H9 (cell line): ENCODE measurements around the gene ACER3. TPM values are rescaled to one million over a fixed set of nuclear protein-coding genes. Genes with fewer than 3 reads are reported as not detected.

ENCODE experiments used
- DNase-seq: peaks from one replicate; pipeline ENCODE4 v3.0.0-alpha.2; 2017
- H2AFZ ChIP-seq: one replicate; pipeline ENCODE4 v1.6.1; 2013; ENCODE audit warnings: mild to moderate bottlenecking, low read length, control low read depth, moderate library complexity
- H2AK5ac ChIP-seq: 2 replicates; pipeline ENCODE4 v1.6.1; 2013; ENCODE audit warnings: low read length, control low read depth, mixed read lengths; ENCODE audit not compliant: insufficient read length
- H2BK120ac ChIP-seq: one replicate; pipeline ENCODE4 v1.6.1; 2013; ENCODE audit warnings: low read depth, mild to moderate bottlenecking, low read length, control low read depth, inconsistent platforms; ENCODE audit not compliant: poor library complexity, severe bottlenecking
- H2BK12ac ChIP-seq: 2 replicates; pipeline ENCODE4 v1.6.1; 2013; ENCODE audit warnings: low read length, control low read depth, mixed read lengths, low read depth; ENCODE audit not compliant: insufficient read length
- H2BK15ac ChIP-seq: 2 replicates; pipeline ENCODE4 v1.6.1; 2013; ENCODE audit warnings: low read depth, low read length, control low read depth
- H2BK20ac ChIP-seq: one replicate; pipeline ENCODE4 v1.6.1; 2013; ENCODE audit warnings: low read depth, mild to moderate bottlenecking, low read length, control low read depth, inconsistent platforms; ENCODE audit not compliant: poor library complexity, severe bottlenecking
- H2BK5ac ChIP-seq: 2 replicates; pipeline ENCODE4 v1.6.1; 2013; ENCODE audit warnings: low read length, control low read depth, mixed read lengths; ENCODE audit not compliant: insufficient read length
- H3K14ac ChIP-seq: 2 replicates; pipeline ENCODE4 v1.6.1; 2013; ENCODE audit warnings: low read length, control low read depth; ENCODE audit not compliant: insufficient read depth
- H3K18ac ChIP-seq: 2 replicates; pipeline ENCODE4 v1.6.1; 2013; ENCODE audit warnings: low read depth, mild to moderate bottlenecking, mixed read lengths, low read length, control low read depth; ENCODE audit not compliant: insufficient read length
- H3K23ac ChIP-seq: 2 replicates; pipeline ENCODE4 v1.6.1; 2013; ENCODE audit warnings: low read length, control low read depth, mixed read lengths, low read depth; ENCODE audit not compliant: insufficient read length
- H3K23me2 ChIP-seq: 2 replicates; pipeline ENCODE4 v1.6.1; 2013; ENCODE audit warnings: low read depth, mild to moderate bottlenecking, mixed read lengths, low read length, control low read depth; ENCODE audit not compliant: insufficient read length, poor library complexity, severe bottlenecking
- H3K27ac ChIP-seq: 2 replicates; pipeline ENCODE4 v1.5.1; 2013; ENCODE audit warnings: low read length, control low read depth, mixed read lengths, low read depth; ENCODE audit not compliant: insufficient read length
- H3K27me3 ChIP-seq: 2 replicates; pipeline ENCODE4 v1.6.1; 2013; ENCODE audit warnings: low read length, control low read depth, inconsistent platforms; ENCODE audit not compliant: insufficient read depth
- H3K4ac ChIP-seq: 2 replicates; pipeline ENCODE4 v1.6.1; 2013; ENCODE audit warnings: low read depth, mild to moderate bottlenecking, control low read depth, inconsistent platforms, low read length, moderate library complexity
- H3K4me1 ChIP-seq: 2 replicates; pipeline ENCODE4 v1.6.1; 2013; ENCODE audit warnings: low read length, control low read depth, inconsistent platforms; ENCODE audit not compliant: insufficient read depth
- H3K4me2 ChIP-seq: 2 replicates; pipeline ENCODE4 v1.6.1; 2013; ENCODE audit warnings: low read length, control low read depth, mixed read lengths; ENCODE audit not compliant: insufficient read length, insufficient read depth
- H3K56ac ChIP-seq: 2 replicates; pipeline ENCODE4 v1.6.1; 2013; ENCODE audit warnings: low read depth, mild to moderate bottlenecking, mixed read lengths, low read length, control low read depth; ENCODE audit not compliant: insufficient read length
- H3K79me1 ChIP-seq: 2 replicates; pipeline ENCODE4 v1.6.1; 2013; ENCODE audit warnings: low read depth, mild to moderate bottlenecking, moderate library complexity, low read length, control low read depth, inconsistent platforms; ENCODE audit not compliant: insufficient read depth, poor library complexity, severe bottlenecking
- H3K79me2 ChIP-seq: 2 replicates; pipeline ENCODE4 v1.6.1; 2013; ENCODE audit warnings: low read length, control low read depth, inconsistent platforms; ENCODE audit not compliant: insufficient read depth
- H3K9ac ChIP-seq: 2 replicates; pipeline ENCODE4 v1.6.1; 2013; ENCODE audit warnings: low read length, control low read depth, mixed read lengths; ENCODE audit not compliant: insufficient read length; ENCODE audit errors: extremely low read depth
- H3K9me3 ChIP-seq: one replicate; pipeline ENCODE4 v1.6.1; 2013; ENCODE audit warnings: low read depth, low read length, inconsistent platforms; ENCODE audit not compliant: control insufficient read depth
- H3T11ph ChIP-seq: one replicate; pipeline ENCODE4 v1.6.1; 2013; ENCODE audit warnings: mild to moderate bottlenecking, low read length, control low read depth, inconsistent platforms
- H4K20me1 ChIP-seq: one replicate; pipeline ENCODE4 v1.6.1; 2013; ENCODE audit not compliant: control insufficient read depth, insufficient read length, insufficient read depth
- H4K5ac ChIP-seq: 2 replicates; pipeline ENCODE4 v1.6.1; 2013; ENCODE audit warnings: low read depth, mild to moderate bottlenecking, mixed read lengths, low read length, control low read depth; ENCODE audit not compliant: insufficient read length
- H4K8ac ChIP-seq: replicated peaks from 2 replicates; pipeline ENCODE4 v1.6.1; 2013; ENCODE audit warnings: low read length, control low read depth, mixed read lengths, low read depth; ENCODE audit not compliant: insufficient read length
- H4K91ac ChIP-seq: 2 replicates; pipeline ENCODE4 v1.6.1; 2013; ENCODE audit warnings: low read depth, mild to moderate bottlenecking, moderate library complexity, mixed read lengths, low read length, control low read depth; ENCODE audit not compliant: insufficient read length
- H3K27ac Mint-ChIP-seq, 3 experiments: 2 replicates in 2 of 3; 3 replicates in 1 of 3; pipeline ENCODE4 v1.8.0; 2020 to 2021; ENCODE audit warnings: mixed read lengths in 3 of 3, mild to moderate bottlenecking in 1 of 3, moderate library complexity in 1 of 3
- H3K27me3 Mint-ChIP-seq: 2 replicates; pipeline ENCODE4 v1.8.0; 2021; ENCODE audit warnings: low read depth, mild to moderate bottlenecking, moderate library complexity, mixed read lengths
- H3K36me3 Mint-ChIP-seq, 3 experiments: 2 replicates in 2 of 3; 3 replicates in 1 of 3; pipeline ENCODE4 v1.8.0; 2020 to 2021; ENCODE audit warnings: low read depth in 3 of 3, mixed read lengths in 3 of 3; ENCODE audit not compliant: insufficient read depth in 1 of 3
- H3K4me1 Mint-ChIP-seq, 2 experiments: 2 replicates each; pipeline ENCODE4 v1.8.0; 2020; ENCODE audit warnings: mixed read lengths in 2 of 2
- H3K4me3 Mint-ChIP-seq, 2 experiments: 2 replicates in 1 of 2; 3 replicates in 1 of 2; pipeline ENCODE4 v1.8.0; 2020 to 2021; ENCODE audit warnings: mild to moderate bottlenecking in 2 of 2, mixed read lengths in 2 of 2, moderate library complexity in 1 of 2
- H3K9me3 Mint-ChIP-seq, 2 experiments: 2 replicates in 1 of 2; 3 replicates in 1 of 2; pipeline ENCODE4 v1.8.0; 2020; ENCODE audit warnings: mild to moderate bottlenecking in 2 of 2, mixed read lengths in 2 of 2, moderate library complexity in 1 of 2
- CTCF ChIP-seq: fragments of 200-600 bp; sonication (generic); conservative IDR thresholded peaks from 3 replicates; pipeline ENCODE4 v1.8.0; 2021; ENCODE audit warnings: antibody characterized with exemption, mild to moderate bottlenecking
- WGBS: extraction: QIAGEN DNeasy Blood & Tissue Kit; methylation state at CpG from one replicate; pipeline ENCODE4 v1.1.7; 2013; ENCODE audit warnings: missing lambda C conversion rate, low lambda C conversion rate, mixed read lengths; ENCODE audit not compliant: insufficient read length; ENCODE audit errors: extremely low coverage; 5-methylcytosine and 5-hydroxymethylcytosine counted together
- total RNA-seq: library from RNA; stranded (reverse); gene quantifications from 2 replicates; pipeline ENCODE4 v1.2.1, GENCODE V29; 2021

The ACER3 gene
- total RNA-seq, 1 experiment from 2014 or later, result 14.7 TPM

GRCh38 chr11:77037057-77037456 lies 176.3 kb downstream of the ACER3 start:
- Histone ChIP-seq H2BK12ac (no peak overlapping the region), H3K18ac (no peak overlapping the region), H3K4me2 (no peak overlapping the region), H3K23ac (no peak overlapping the region), H3K56ac (no peak overlapping the region), H3K9me3 (no peaks in the 10 kb centered on the region), H3K4me1 (no peaks in the 10 kb centered on the region), H3T11ph (no peak overlapping the region), H4K5ac (no peak overlapping the region), H3K14ac (no peak overlapping the region), H3K27ac (no peak overlapping the region), H3K4ac (no peak overlapping the region), H3K9ac (no peak overlapping the region), H2BK15ac (no peak overlapping the region), H2AFZ (no peak overlapping the region), H2BK20ac (no peak overlapping the region), H4K91ac (no peak overlapping the region), H3K79me1 (no peaks in the 10 kb centered on the region), H3K23me2 (no peaks in the 10 kb centered on the region), H2BK120ac (no peak overlapping the region), H4K20me1 (no peaks in the 10 kb centered on the region), H2BK5ac (no peak overlapping the region), H3K27me3 (peaks cover 12% of the 10 kb centered on the region; the same call in 1 of the 2 replicates), H4K8ac (no peak overlapping the region), H3K79me2 (no peaks in the 10 kb centered on the region), H2AK5ac (no peak overlapping the region)
- Mint-ChIP-seq H3K4me1 (peaks cover 6 to 9% of the 10 kb centered on the region in 2 experiments; a peak in 3 of 4 replicates), H3K4me3 (no peak overlapping the region), H3K27ac (no peak overlapping the region), H3K36me3 (peaks cover 0 to 7% (median 0%) of the 10 kb centered on the region in 3 experiments; a peak in 4 of 7 replicates), H3K9me3 (peaks cover 2 to 7% of the 10 kb centered on the region in 2 experiments), H3K27me3 (peaks cover 54% of the 10 kb centered on the region)
- DNase-seq, result no peak
- WGBS, result no CpG with 5 or more reads among the region's 10 CpGs
- TF ChIP-seq CTCF, result no peak
